GM11168 (cell line): ENCODE data around the gene ATP8B1.

Experiments
- in situ Hi-C: fragments of 300-500 bp; cut with MboI; formaldehyde crosslinking; loops from one replicate; pipeline ENCODE4 v1.12.0; 2022; ENCODE audit warnings: low sequenced_read_pairs; ENCODE audit not compliant: unreplicated experiment

The ATP8B1 gene

GRCh38 chr18:57819671-57820460, 16.8 kb upstream of the ATP8B1 start:
- in situ Hi-C loops = no loop called here

DNA sequence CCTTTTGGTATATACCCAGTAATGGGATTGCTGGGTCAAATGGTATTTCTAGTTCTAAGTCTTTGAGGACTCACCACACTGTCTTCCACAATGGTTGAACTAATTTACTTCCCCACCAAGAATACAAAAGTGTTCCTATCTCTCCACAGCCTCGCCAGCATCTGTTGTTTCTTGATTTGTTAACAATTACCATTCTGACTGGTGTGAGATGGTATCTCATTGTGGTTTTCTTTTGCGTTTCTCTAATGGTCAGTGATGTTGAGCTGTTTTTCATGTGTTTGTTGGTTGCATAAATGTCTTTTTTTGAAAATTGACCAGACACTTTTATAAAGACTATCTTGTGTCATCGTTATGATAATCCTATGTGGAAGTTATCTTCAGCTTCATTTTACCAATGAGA, 16.0 kb upstream of the ATP8B1 start:
- in situ Hi-C loops = no loop called here

DNA sequence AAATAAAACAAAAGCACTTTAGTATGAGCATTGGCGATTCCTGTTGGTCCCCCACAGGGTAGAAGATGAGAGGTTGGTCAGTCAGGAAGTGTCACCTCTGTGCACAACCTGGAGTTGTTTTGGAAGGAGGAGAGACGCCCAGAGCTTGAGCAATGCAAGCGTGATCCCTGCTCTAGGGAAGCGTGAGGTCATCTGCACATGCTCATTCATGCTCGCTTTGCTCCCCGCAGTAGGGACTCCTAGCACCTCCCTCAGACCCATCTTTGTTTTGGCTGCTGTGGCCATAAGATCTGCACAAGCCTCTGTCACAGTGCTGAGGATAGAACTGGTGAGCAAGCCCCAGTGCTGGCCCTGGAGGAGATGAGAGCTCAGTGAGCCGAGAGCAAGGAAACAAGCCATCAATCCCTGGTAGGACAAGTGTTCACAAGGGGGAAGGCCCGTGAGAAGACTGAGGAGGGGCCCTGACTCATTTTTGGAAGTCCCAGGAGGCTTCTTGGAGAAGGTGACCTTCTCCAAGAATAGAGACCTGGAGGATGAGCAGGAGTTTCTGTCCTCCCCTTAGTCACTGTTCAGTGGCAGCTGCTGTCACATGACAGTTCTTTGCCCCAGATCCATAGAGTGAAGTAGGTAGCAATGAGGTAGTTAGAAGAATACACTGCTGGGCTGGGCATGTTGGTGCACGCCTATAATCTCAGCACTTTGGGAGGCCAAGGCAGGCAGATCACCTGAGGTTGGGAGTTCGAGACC, 13.3 kb upstream of the ATP8B1 start:
- in situ Hi-C loops = no loop called here

DNA sequence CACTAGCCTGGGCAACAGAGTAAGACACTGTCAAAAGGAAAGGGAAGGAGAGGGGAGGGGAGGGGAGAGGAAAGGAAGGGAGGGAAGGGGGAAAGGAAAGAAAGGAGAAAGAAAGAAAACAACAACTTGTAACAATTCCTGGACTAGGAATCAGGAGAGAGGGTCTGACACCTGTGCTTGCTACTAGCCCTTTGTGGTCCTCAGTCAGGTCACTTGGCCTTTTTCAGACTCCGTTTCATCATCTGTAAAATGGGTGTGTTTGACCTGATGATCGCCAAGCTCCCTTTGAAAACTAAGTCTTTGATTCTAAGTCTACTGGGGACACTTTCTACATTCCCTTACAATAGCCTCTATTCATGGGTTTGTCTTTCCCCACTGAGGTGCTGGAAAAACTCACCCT, 11.4 kb upstream of the ATP8B1 start:
- in situ Hi-C loops = no loop called here

DNA sequence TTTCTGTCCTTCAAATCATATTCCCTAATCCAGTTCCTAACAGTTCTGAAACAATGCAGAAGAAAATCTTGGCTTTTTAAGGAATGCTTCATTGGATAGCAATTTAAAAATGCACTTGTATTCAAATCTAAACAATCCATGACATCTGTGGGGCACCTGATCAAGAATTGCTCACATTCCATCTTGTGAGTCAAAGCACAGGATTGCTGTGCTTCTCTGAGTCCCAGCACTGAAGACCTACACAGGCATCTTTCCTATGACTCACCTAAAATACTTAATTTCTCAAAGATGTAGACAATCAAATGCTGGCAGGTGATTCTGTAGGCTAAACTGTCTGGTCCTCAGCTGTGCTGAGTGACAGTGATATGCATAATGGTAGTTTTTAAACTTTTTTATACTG, 10.1 kb upstream of the ATP8B1 start:
- in situ Hi-C loops = no loop called here

- in situ Hi-C loops = no loop called here
Observed at GRCh38 chr18:57812126-57812477, 9.0 kb upstream of the ATP8B1 start.

DNA sequence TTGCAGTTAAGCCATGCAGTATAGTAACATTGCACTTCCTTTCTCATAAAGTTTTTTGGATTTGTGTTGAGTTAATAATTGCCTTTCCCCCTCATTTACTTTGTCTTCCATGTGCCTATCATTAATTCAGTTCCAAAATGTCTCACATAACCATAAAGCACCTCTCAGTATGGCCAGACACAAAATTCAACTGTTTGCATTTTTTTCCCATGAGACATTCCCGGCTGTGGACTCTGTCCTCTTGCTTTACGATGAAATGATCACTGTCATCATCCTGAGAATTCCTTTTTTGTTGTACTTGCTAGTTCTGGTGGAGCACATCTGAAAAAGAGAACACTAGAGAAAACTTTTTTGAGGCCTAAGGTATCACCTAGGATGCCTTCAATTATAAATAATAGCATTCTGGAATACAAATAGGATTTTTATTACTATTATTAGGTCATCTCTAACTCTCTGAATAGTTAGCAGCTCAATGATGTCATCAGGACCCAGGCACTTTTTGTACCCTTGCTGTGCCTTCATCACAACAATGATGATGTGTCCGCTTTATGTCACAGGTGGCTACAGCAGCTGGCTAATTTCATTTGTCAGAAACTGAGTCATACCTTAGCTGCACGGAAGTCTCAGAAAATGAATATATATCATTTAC, 8.5 kb upstream of the ATP8B1 start:
- in situ Hi-C loops = no loop called here

- in situ Hi-C loops = no loop called here
Observed at GRCh38 chr18:57809190-57809589, 6.1 kb upstream of the ATP8B1 start.

DNA sequence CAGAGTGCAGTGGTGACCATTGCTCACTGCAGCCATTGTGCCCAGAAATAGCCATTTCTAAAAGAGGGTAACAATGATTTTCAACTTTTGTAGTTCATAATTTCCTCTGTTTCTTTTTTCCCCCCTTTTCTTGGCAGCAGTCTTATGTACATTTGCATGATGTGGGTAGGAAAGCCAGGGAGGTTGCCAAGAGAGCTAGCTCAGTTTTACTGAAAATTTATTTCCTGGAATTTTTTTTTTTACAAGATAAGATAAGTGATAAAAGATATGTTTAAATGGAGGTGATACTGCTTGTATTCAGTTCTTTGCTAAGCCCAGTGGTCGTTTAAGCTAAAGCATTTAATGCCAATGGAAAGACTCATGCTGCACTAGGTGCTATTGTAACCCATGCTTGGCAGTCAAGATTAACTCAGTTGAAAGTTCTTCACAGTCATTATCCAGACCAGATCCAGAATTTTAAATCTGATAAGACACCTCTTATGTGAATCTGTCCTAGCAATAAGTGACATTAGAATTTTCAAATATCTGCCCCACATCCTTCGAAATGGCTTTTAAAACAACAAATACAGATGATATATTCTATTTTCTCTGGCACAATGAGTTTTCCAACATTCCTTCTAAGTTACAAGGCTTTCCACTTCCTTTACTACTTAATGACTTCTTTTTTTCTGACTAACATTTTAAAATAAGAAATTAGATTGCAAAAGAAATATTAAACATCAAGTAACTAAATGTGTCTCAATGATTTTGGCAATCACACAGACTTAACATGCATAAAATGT, 4.4 kb upstream of the ATP8B1 start:
- in situ Hi-C loops = no loop called here

GRCh38 chr18:57806978-57807285, 3.8 kb upstream of the ATP8B1 start:
- in situ Hi-C loops = no loop called here

GRCh38 chr18:57806201-57806977, 3.3 kb upstream of the ATP8B1 start:
- in situ Hi-C loops = no loop called here

GRCh38 chr18:57805117-57805516, 2.0 kb upstream of the ATP8B1 start:
- in situ Hi-C loops = no loop called here

- in situ Hi-C loops = no loop called here
Observed at GRCh38 chr18:57804557-57804956, 1.4 kb upstream of the ATP8B1 start.

DNA sequence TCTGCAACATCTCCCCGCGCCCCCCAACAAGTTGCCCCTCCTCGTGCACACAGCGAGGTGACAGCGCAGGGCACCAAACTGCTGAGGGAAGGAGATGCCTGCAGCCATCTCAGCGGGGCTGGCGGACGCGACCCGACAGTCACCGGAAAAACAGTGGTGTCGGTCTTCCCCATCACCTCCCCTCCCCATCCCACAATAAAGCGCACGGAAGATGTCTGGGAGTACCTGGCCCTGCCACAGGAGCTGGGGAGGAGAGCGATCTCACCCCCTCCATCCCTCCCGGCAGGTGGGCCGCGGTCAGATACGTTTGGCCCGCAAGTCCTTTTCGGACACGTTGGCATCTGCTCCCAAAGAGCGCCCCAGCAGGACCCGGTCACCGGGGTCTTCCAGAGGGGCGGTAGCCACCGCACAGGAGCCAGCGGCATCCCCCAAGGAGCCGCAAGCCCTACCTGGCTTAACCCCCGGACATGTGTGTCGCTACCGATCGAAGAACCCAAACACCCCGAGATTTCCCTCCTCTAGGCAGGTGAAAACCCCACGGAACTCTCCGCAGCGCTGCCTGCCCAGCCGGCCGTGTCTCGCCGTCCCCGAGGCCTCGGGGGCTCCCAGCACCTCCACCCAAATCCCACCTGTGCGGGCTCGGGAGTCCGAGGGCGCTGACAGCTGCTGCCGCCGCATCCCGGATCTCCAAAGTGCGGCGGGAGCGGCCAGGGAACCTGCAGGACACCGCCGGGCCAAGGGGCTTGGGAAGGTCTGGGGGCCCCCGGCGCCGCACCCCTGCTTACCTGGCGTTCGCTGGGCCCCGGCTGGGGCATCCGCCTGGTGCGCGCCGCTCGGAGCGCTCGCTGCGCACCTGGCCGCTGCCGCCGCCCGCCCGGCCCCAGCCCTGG, 657 bp downstream of the ATP8B1 start:
- in situ Hi-C loops = no loop called here

DNA sequence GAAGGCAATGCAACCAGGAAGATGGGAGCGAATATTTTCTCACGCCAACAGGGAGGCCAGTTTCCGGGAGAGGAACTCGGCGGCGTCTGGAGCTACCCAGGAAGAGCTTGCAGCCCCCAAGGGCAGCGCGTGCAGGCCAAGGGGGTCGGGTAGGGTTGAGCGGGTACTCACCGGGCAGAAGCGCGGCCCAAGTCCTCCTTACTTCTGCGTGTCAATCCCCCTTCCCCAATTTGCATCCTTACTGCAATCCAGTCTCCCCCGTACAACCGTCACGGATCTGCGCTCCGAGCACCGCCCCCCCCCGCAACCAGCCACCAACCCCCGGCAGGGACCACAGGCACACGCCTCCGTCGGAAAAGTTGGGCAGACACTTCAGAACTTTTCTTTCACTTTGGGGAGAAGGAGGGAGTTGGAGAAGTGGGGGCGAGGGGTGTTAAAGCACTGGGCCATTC, 1.3 kb downstream of the ATP8B1 start:
- in situ Hi-C loops = no loop called here

DNA sequence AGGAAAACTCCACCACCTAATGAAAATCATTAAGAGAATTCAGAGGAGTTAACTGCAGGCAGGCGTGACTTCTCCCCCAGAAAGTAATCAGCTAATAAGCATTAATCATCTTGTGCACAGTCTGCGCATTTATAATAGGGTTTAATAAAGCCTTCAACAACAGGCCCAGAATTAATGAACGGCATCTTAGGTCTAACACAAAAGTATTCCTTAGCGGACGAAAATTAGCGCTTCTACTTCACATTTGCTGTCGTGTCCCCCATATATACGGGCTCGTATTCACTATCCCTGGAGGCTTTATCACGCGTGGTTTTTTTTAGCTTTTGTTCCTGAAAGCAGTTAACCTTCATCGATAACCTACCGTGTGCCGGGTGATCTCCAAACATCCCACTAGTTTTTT, 1.8 kb downstream of the ATP8B1 start:
- in situ Hi-C loops = no loop called here

- in situ Hi-C loops = no loop called here
Observed at GRCh38 chr18:57798713-57799373, 4.3 kb downstream of the ATP8B1 start.

DNA sequence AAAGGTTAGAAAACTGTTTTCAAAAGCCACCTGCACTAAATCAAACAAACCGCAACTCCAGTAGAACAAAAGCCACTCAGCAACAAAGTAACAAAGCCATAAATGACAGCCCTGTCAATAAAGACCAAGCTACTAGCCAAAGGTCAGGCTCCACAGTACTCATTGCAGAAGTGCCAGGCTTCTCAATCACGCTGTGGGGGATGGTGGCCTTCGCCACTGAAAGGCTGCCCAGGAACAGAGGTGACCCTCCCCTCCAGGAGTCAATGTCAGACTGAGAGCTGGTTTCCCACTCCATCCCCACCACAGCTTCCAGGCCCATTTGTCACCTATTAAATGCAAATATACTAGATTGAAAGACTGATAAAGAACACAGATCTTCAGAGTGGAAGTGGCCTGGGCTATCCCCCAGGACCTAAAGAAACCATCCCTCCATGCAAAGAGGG, 5.9 kb downstream of the ATP8B1 start:
- in situ Hi-C loops = no loop called here
